HL-60 (cell line): ENCODE data around the gene JCHAIN.
"Not testable (repeated sequence)": the region's sequence is repeated elsewhere in the genome, so short reads cannot be mapped to it uniquely, and the experiment has no call there.

Source experiments
- DNase-seq, 2 experiments: peaks; one replicate each; pipeline ENCODE4 v3.0.0-alpha.2; 2010 to 2020; ENCODE audit warnings: low read depth in 1 of 2, low spot score in 1 of 2
- H3K27ac ChIP-seq: fragments of 250-450 bp; sonication (Bioruptor Pico); replicated peaks from 2 replicates; pipeline ENCODE4 v1.5.1; 2020; ENCODE audit warnings: mild to moderate bottlenecking, moderate library complexity
- H3K27me3 ChIP-seq: fragments of 250-450 bp; sonication (Bioruptor Pico); 2 replicates; pipeline ENCODE4 v1.5.1; 2021; ENCODE audit warnings: mild to moderate bottlenecking, moderate library complexity; ENCODE audit not compliant: insufficient read depth, poor library complexity, severe bottlenecking
- H3K4me3 ChIP-seq: replicated peaks from 2 replicates; pipeline ENCODE4 v1.5.1; 2011; ENCODE audit warnings: mild to moderate bottlenecking, control low read depth, low read length; ENCODE audit not compliant: insufficient read depth
- GABPA ChIP-seq: IDR thresholded peaks from 2 replicates; pipeline ENCODE4 v1.6.1; 2012; ENCODE audit warnings: low read depth
- POLR2AphosphoS5 ChIP-seq: IDR thresholded peaks from 2 replicates; pipeline ENCODE4 v1.6.1; 2012; ENCODE audit warnings: low read depth
- SPI1 ChIP-seq: IDR thresholded peaks from 2 replicates; pipeline ENCODE4 v1.6.1; 2012; ENCODE audit warnings: low read depth, mild to moderate bottlenecking, borderline replicate concordance
- TF ChIP-seq, protein P1 (sequence below): IDR thresholded peaks from 2 replicates; pipeline ENCODE4 v1.6.1; 2012; ENCODE audit warnings: low read depth; ENCODE audit not compliant: insufficient replicate concordance
- TF ChIP-seq, protein P2 (sequence below): IDR thresholded peaks from one replicate; pipeline ENCODE4 v1.5.1; 2011; ENCODE audit warnings: low read length, control low read depth, inconsistent platforms; ENCODE audit not compliant: insufficient read depth

Gene JCHAIN

DNA sequence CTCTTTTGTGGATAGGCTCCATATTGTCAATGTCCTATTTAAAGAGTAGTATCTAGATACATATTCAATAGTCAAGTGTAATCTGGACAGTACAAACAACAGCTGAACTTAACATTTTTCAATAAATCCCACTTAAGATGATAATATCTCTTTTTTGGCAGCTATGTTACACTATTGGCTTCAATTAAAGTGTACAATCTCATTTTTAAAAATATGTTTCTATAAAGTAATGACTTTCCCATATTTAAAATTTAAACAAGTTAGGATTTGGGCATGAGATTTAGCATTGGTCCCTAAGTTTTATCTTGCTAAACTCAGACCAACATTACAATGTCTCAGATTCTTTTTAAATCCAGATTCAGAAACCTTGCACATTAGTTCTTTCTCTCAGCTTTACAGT, 7.9 kb upstream of the JCHAIN start:
- Histone ChIP-seq H3K27me3 (no peaks in the 10 kb centered on the region), H3K4me3 (no peak overlapping the region), H3K27ac (no peak overlapping the region)
- no peak for DNase-seq
- TF ChIP-seq SPI1 (no peak), GABPA (no peak), POLR2AphosphoS5 (no peak)
- TF ChIP-seq, protein P1, sequence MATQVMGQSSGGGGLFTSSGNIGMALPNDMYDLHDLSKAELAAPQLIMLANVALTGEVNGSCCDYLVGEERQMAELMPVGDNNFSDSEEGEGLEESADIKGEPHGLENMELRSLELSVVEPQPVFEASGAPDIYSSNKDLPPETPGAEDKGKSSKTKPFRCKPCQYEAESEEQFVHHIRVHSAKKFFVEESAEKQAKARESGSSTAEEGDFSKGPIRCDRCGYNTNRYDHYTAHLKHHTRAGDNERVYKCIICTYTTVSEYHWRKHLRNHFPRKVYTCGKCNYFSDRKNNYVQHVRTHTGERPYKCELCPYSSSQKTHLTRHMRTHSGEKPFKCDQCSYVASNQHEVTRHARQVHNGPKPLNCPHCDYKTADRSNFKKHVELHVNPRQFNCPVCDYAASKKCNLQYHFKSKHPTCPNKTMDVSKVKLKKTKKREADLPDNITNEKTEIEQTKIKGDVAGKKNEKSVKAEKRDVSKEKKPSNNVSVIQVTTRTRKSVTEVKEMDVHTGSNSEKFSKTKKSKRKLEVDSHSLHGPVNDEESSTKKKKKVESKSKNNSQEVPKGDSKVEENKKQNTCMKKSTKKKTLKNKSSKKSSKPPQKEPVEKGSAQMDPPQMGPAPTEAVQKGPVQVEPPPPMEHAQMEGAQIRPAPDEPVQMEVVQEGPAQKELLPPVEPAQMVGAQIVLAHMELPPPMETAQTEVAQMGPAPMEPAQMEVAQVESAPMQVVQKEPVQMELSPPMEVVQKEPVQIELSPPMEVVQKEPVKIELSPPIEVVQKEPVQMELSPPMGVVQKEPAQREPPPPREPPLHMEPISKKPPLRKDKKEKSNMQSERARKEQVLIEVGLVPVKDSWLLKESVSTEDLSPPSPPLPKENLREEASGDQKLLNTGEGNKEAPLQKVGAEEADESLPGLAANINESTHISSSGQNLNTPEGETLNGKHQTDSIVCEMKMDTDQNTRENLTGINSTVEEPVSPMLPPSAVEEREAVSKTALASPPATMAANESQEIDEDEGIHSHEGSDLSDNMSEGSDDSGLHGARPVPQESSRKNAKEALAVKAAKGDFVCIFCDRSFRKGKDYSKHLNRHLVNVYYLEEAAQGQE, result no peak
- TF ChIP-seq, protein P2, sequence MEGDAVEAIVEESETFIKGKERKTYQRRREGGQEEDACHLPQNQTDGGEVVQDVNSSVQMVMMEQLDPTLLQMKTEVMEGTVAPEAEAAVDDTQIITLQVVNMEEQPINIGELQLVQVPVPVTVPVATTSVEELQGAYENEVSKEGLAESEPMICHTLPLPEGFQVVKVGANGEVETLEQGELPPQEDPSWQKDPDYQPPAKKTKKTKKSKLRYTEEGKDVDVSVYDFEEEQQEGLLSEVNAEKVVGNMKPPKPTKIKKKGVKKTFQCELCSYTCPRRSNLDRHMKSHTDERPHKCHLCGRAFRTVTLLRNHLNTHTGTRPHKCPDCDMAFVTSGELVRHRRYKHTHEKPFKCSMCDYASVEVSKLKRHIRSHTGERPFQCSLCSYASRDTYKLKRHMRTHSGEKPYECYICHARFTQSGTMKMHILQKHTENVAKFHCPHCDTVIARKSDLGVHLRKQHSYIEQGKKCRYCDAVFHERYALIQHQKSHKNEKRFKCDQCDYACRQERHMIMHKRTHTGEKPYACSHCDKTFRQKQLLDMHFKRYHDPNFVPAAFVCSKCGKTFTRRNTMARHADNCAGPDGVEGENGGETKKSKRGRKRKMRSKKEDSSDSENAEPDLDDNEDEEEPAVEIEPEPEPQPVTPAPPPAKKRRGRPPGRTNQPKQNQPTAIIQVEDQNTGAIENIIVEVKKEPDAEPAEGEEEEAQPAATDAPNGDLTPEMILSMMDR, result no peak

DNA sequence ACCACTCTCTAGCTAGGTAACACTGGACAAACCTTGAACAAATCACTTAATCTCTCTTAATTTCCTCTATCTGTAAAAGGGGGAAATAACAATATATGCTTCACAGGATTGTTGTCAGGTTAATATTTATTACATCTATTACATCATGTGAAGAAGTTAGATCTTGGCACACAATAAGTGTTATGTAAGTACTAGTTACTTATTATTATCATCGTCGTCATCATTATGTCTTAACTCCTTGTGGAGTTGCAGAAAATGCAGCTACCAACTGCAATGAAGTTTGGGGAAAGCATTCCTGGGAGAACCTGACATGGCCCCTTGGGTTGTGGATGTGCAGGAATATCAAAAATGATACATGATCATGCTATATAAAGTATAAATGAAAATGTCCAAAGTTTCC, 4.8 kb upstream of the JCHAIN start:
- TF ChIP-seq POLR2AphosphoS5, result no peak
- TF ChIP-seq, protein P1, result no peak
- Histone ChIP-seq H3K27me3 (no peaks in the 10 kb centered on the region), H3K4me3 (no peak overlapping the region), H3K27ac (no peak overlapping the region)
- DNase-seq, result no peak

DNA sequence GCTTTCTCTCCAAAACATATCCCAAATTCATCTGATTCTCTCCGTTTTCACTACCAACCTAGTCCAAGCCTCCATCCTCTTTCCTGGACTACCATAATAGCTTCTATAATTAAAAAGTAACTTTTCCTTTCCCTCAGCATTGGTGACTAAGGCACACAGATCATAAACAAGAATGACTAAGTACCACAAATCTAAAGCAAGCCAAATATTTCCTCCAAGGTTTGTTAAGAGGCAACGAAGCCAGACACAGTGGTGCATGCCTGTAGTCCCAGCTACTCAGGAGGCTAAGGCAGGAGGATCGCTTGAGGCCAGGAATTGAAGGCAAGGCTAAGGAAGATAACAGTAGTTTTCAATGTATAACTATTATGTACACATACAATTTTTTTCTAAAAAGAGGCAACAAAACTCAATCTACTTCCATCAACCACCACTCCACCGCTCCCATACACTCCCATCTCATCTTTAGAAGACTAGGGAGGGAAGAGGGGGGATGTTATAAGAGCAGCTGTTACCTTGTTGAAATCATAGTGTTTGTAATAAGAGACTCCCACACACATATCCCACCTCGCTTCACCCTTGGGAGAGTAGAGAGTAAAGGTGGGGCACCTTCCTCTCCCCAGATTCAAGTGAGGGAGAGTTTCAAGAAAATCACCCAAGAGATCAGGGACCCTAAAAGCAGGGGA, 4.2 kb upstream of the JCHAIN start:
- DNase-seq, result no peak
- H3K27ac ChIP-seq, result no peak overlapping the region
- no peak overlapping the region for H3K4me3 ChIP-seq
- no peaks in the 10 kb centered on the region for H3K27me3 ChIP-seq
- TF ChIP-seq, protein P1, result no peak
- TF ChIP-seq POLR2AphosphoS5 (no peak), GABPA (no peak)

DNA sequence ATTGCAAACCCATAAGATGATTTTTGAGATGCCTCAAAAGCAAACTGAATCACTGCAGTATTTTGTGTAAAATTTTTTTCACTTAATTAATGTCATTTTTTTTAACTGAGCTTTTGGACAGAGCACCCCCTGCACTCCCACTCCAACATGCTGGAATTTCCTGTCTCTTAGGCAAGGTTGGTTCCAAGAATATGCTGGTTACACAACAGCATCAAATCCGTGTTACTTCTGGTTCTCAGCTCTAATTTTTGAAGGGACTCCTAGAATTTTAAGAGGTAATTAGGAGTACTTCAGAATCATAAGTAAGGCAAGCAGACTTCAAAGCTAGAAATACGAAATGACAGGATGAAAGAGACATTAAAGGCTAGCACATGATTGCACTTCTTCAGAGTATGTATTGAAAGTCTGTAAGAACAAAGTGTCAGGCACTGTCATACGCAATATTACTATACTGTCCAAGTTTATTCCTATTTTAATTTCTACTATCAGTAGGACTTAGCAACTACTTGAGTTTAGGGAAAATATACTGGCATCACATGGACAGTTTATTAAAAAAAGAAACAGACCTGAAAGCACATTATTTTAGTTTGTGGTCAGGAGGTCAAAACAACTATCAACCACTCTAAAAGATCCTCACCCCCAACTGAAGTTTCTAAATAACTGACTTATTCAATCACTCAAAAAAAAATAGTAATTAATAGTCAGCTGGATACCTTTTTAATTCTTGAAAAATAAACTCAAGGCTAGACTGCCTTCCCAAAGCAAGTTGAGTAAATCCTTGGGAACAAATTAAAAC, 1.6 kb upstream of the JCHAIN start:
- Histone ChIP-seq H3K27me3 (no peaks in the 10 kb centered on the region), H3K4me3 (no peak overlapping the region), H3K27ac (no peak overlapping the region)
- TF ChIP-seq, protein P1, result no peak
- no peak for DNase-seq

DNA sequence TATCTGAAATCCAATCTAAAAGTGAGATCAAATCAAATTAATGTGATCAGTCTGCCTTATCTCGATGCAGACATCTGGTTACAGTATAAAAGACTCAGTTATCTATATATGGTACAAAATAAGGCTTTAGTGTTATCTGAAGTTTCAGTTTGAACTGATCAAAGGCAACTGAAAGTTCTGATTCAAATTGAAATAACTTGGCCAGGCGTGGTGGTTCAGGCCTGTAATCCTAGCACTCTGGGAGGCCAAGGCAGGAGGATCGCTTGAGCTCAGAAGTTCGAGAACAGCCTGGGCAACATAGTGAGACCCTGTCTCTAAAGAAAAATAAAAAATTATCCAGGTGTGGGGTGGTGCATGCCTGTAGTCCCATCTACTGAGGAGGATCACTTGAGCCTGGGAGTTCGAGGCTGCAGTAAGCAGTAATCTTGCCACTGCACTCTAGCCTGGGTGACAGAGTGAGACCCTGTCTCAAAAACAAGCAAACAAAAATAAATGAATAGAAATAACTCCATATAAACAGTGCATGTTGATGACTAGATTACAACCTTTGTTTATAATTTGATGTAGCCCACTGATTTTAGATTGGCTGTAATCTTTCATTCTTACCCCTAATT, 4.9 kb downstream of the JCHAIN start:
- not testable (repeated sequence) for H3K27ac ChIP-seq, H3K4me3 ChIP-seq, H3K27me3 ChIP-seq, DNase-seq
